Calu3 (cell line): Measurements from ENCODE around the gene CRISP3. TPM values are rescaled to one million over a fixed set of nuclear protein-coding genes. Genes with fewer than 3 reads are reported as not detected.

Experiments
- BruUV-seq: library from RNA; stranded (reverse); fragments of 400-500 nt; replicated peaks from 2 replicates; lab custom pipeline; 2021; lab: Mats Ljungman, UMichigan
- CTCF ChIA-PET: fragments of 300-600 bp; sonication (Branson Sonifier 250); formaldehyde crosslinking; loops from one replicate; lab custom pipeline; 2022; ENCODE audit warnings: antibody characterized with exemption; lab: Charles Lee
- DNase-seq: peaks from one replicate; pipeline ENCODE4 v3.0.0; 2022
- H3K27ac Mint-ChIP-seq: one replicate; pipeline ENCODE4 v1.8.0; 2022; ENCODE audit warnings: mixed read lengths; ENCODE audit not compliant: unreplicated experiment
- H3K27me3 Mint-ChIP-seq: one replicate; pipeline ENCODE4 v1.8.0; 2022; ENCODE audit warnings: mixed read lengths; ENCODE audit not compliant: unreplicated experiment
- H3K36me3 Mint-ChIP-seq: one replicate; pipeline ENCODE4 v1.8.0; 2022; ENCODE audit warnings: mild to moderate bottlenecking, moderate library complexity, mixed read lengths; ENCODE audit not compliant: insufficient read depth, unreplicated experiment
- H3K4me1 Mint-ChIP-seq: one replicate; pipeline ENCODE4 v1.8.0; 2022; ENCODE audit warnings: mild to moderate bottlenecking, low read depth, mixed read lengths; ENCODE audit not compliant: unreplicated experiment
- H3K4me3 Mint-ChIP-seq: one replicate; pipeline ENCODE4 v1.8.0; 2022; ENCODE audit warnings: mild to moderate bottlenecking, low read depth, moderate library complexity, mixed read lengths; ENCODE audit not compliant: unreplicated experiment
- H3K9me3 Mint-ChIP-seq: one replicate; pipeline ENCODE4 v1.8.0; 2022; ENCODE audit warnings: low read depth, mixed read lengths; ENCODE audit not compliant: unreplicated experiment
- intact Hi-C: fragments of 100-400 bp; cut with micrococcal nuclease; formaldehyde crosslinking; loops from one replicate; pipeline ENCODE4 v1.10.0; 2022; ENCODE audit not compliant: unreplicated experiment
- total RNA-seq: library from RNA; stranded (reverse); gene quantifications from 2 replicates; pipeline ENCODE4 v1.2.3, GENCODE V29; 2022
- TF ChIP-seq, protein P1 (sequence below): fragments of 200-600 bp; IDR thresholded peaks from one replicate; pipeline ENCODE4 v1.8.0; 2022; ENCODE audit warnings: antibody characterized with exemption; ENCODE audit not compliant: unreplicated experiment

CRISP3 gene
- total RNA-seq, 1 experiment from 2014 or later = 1.5 TPM

GRCh38 chr6:49772285-49772684, 28.1 kb upstream of the CRISP3 start:
- no peaks in the 10 kb centered on the region for H3K4me1 Mint-ChIP-seq
- BruUV-seq = no TSS peak
- no peak overlapping the region for H3K27ac Mint-ChIP-seq
- no peak overlapping the region for H3K4me3 Mint-ChIP-seq
- CTCF ChIA-PET = no interaction called here
- no peak for DNase-seq
- TF ChIP-seq, protein P1, sequence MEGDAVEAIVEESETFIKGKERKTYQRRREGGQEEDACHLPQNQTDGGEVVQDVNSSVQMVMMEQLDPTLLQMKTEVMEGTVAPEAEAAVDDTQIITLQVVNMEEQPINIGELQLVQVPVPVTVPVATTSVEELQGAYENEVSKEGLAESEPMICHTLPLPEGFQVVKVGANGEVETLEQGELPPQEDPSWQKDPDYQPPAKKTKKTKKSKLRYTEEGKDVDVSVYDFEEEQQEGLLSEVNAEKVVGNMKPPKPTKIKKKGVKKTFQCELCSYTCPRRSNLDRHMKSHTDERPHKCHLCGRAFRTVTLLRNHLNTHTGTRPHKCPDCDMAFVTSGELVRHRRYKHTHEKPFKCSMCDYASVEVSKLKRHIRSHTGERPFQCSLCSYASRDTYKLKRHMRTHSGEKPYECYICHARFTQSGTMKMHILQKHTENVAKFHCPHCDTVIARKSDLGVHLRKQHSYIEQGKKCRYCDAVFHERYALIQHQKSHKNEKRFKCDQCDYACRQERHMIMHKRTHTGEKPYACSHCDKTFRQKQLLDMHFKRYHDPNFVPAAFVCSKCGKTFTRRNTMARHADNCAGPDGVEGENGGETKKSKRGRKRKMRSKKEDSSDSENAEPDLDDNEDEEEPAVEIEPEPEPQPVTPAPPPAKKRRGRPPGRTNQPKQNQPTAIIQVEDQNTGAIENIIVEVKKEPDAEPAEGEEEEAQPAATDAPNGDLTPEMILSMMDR = no peak
- H3K9me3 Mint-ChIP-seq = no peaks in the 10 kb centered on the region
- H3K27me3 Mint-ChIP-seq = no peaks in the 10 kb centered on the region
- intact Hi-C loops = no loop called here
- no peaks in the 10 kb centered on the region for H3K36me3 Mint-ChIP-seq

DNA sequence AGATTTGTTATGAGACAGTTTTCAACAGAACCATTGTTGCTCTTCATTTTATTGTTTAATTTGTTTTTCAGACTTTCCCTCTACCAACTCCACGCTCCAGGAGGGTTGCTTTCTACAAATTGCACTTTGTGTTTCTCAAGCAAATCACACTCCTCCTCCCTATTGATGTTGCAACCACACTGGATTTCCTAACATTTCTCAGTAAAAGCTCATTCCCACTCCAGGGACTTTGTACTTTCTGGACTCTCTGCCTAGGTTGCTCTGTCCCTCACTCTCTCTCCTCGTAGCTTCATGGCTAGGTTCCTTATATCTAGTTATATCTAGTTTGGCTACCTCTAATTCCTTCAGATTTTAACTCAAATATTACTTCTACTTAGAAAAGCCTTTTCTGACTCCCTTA, 22.6 kb upstream of the CRISP3 start:
- DNase-seq = no peak
- Mint-ChIP-seq H3K27ac (no peak overlapping the region), H3K4me3 (no peak overlapping the region), H3K36me3 (no peaks in the 10 kb centered on the region), H3K27me3 (no peaks in the 10 kb centered on the region), H3K9me3 (no peaks in the 10 kb centered on the region), H3K4me1 (no peaks in the 10 kb centered on the region)
- CTCF ChIA-PET = no interaction called here
- intact Hi-C loops = no loop called here
- TF ChIP-seq, protein P1 = no peak
- no TSS peak for BruUV-seq

DNA sequence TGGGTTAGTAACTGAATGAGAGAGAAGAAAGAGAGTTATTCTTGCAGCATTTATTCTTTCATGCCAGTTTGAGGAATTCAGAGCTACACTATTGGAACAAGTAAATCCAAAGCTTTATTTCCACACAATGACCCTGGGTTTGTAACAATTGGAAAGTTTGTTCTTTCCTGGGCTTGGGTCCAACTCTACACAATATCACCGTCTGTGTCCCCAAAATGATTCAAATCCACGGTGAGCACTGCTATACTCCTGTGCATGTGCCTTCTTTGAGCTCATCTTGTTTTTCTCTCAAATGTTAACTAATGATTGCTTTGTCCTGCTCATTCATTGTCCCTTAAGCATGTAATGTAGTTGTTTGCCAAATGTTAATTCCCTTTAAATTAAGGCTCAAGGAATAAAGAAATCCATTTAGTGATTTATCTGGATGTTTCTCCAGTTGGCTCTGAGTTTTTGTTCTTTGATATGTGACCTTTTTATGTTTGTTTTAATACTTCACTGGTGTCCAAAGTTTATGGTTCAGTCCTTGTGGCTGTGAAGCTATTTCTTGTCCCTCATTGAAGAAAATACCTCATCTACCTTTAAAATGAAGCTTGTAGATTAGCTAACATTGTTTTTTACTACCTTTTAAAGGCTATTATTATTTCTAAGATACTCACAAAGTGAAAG, 20.5 kb upstream of the CRISP3 start:
- no peak overlapping the region for H3K4me3 Mint-ChIP-seq
- H3K9me3 Mint-ChIP-seq = peaks cover 2% of the 10 kb centered on the region
- no peaks in the 10 kb centered on the region for H3K27me3 Mint-ChIP-seq
- BruUV-seq = no TSS peak
- CTCF ChIA-PET = interaction anchor here (0.6 kb wide), 1 partner anchor 97 kb away, joined by 3 read pairs; no protein-coding TSS in a partner anchor
- TF ChIP-seq, protein P1 = no peak
- DNase-seq = no peak
- H3K4me1 Mint-ChIP-seq = no peaks in the 10 kb centered on the region
- no peak overlapping the region for H3K27ac Mint-ChIP-seq
- intact Hi-C loops = no loop called here
- H3K36me3 Mint-ChIP-seq = no peaks in the 10 kb centered on the region

DNA sequence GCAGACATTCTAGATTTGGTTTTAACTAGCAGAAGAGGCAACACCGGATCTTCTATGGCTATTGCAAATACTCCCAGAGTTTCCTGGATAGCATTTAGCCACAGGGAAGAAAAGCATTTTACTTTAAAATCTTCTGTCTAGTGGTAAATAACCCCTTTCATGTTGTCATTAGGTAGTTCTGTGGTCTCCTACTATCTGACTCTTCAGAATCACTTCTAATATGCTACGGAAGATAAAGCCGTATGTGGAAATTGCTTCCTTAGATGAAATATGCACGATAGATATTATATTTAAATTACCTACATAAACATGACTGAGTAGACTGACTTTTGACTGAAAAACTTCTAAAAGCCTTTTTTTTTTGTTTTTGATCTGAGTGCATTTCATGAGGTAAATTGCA, 759 bp downstream of the CRISP3 start:
- H3K27me3 Mint-ChIP-seq = no peaks in the 10 kb centered on the region
- H3K9me3 Mint-ChIP-seq = no peaks in the 10 kb centered on the region
- CTCF ChIA-PET = no interaction called here
- no TSS peak for BruUV-seq
- intact Hi-C loops = loop anchor here (5.0 to 10.0 kb wide), 4 partner anchors 51 to 209 kb away; no protein-coding TSS in a partner anchor
- peaks cover 19% of the 10 kb centered on the region for H3K4me1 Mint-ChIP-seq
- no peak for DNase-seq
- no peak overlapping the region for H3K27ac Mint-ChIP-seq
- no peaks in the 10 kb centered on the region for H3K36me3 Mint-ChIP-seq
- no peak overlapping the region for H3K4me3 Mint-ChIP-seq
- TF ChIP-seq, protein P1 = no peak
